Measurements from ENCODE around the gene TOM1L2.

DNA sequence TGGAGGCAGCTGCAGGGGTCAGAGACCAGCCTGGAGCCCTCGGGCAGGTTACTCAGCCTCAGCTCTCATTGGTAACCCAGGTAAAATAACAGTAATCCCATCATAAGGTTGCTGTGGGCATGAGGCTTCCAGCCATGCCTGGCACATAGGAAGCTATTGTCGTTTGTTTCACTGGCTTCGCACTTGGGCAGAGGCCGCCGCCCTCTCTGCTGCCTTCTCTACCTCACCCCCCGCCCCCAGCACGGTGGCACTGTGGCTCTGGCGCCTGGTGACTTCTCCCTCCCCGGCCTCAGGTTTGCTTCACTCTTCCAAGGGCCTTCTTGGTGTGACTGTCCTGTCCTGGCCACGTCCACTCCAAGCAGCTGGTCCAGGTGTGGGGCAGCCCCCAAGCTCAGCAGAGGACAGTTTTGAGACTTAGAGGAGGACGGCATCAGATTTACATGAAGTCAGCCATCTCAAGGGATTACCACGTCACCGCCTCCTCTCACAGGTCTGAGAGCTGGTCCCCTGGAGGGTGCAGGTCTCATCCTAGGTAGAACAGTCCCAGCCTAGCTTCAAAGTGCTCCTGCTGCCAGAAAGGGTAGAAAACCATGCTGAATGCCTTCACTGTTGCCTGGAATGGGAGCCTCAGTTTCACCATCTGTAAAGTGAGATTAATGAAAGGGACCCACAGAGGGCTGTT lies 170.3 kb downstream of the TOM1L2 start:
- TF ChIP-seq, protein P1, sequence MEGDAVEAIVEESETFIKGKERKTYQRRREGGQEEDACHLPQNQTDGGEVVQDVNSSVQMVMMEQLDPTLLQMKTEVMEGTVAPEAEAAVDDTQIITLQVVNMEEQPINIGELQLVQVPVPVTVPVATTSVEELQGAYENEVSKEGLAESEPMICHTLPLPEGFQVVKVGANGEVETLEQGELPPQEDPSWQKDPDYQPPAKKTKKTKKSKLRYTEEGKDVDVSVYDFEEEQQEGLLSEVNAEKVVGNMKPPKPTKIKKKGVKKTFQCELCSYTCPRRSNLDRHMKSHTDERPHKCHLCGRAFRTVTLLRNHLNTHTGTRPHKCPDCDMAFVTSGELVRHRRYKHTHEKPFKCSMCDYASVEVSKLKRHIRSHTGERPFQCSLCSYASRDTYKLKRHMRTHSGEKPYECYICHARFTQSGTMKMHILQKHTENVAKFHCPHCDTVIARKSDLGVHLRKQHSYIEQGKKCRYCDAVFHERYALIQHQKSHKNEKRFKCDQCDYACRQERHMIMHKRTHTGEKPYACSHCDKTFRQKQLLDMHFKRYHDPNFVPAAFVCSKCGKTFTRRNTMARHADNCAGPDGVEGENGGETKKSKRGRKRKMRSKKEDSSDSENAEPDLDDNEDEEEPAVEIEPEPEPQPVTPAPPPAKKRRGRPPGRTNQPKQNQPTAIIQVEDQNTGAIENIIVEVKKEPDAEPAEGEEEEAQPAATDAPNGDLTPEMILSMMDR (IDR thresholded peaks at IDR 0.05), result no peak
- no peak for TF ChIP-seq ZFX (IDR thresholded peaks at IDR 0.05; ENCODE audit: borderline replicate concordance)

Data from 22Rv1 (cell line).